Measurements from ENCODE around the gene ECM2. TPM values are rescaled to one million over a fixed set of nuclear protein-coding genes. Genes with fewer than 3 reads are reported as not detected.

Gene ECM2
- total and polyA plus RNA-seq, 2 donors, result 1.3 to 3.5 TPM

DNA sequence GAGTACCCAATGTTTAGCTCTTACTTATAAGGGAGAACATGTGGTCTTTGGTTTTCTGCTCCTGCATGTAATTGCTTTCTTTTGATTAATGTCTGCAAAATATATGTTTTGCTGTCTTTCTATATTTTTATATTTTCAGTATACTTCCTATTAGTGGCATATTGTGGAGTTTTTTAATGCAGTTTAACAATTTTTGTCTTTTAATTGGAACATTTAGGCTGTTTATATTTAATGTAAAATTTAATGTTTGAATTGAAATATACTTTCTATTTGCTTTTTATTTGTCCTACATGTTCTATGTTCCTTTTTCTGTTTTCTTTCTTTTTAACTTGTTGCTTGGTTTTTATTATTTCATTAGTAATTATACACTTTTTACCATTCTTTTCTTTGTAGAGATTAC lies 4.9 kb downstream of the ECM2 start:
- H3K27ac ChIP-seq (ENCODE audit: low read depth in 1 of 2, low read length in 1 of 2), result no peak overlapping the region
- no peak overlapping the region for H3K4me3 ChIP-seq (ENCODE audit: low read length in 2 of 2)
- H3K9me3 ChIP-seq (ENCODE audit: control insufficient read depth in 2 of 2, insufficient read depth in 1 of 2, low read length in 1 of 2), result no peaks in the 10 kb centered on the region
- no peak for DNase-seq (ENCODE audit: low read depth in 6 of 9, low spot score in 9 of 9)
- no peaks in the 10 kb centered on the region for H3K27me3 ChIP-seq (ENCODE audit: control insufficient read depth in 2 of 2, insufficient read depth in 1 of 2, low read length in 1 of 2)
- H3K4me1 ChIP-seq (ENCODE audit: control insufficient read depth in 2 of 2, insufficient read depth in 2 of 2, low read length in 2 of 2), result no peaks in the 10 kb centered on the region
- no peaks in the 10 kb centered on the region for H3K36me3 ChIP-seq (ENCODE audit: control insufficient read depth in 2 of 2, insufficient read depth in 2 of 2, low read length in 1 of 2)

DNA sequence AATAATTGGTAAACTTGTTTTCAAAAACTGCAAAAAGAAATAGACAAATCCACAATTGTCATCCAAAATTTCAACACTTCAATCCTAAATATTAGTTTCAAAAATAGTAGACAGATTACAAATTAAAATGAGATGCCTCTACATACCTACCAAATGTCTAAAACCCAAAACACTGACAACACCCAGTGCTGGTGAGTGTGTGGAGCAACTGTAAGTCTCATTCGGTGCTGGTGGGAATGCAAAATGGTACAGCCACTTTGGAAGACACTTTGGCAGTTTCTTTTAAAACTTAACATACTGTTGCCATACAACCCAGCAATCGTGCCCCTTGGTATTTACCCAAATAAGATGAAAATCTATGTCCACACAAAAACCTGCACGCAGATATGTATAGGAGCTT lies 6.7 kb downstream of the ECM2 start:
- no peak overlapping the region for H3K27ac ChIP-seq (ENCODE audit: low read depth in 1 of 2, low read length in 1 of 2)
- no peak for DNase-seq (ENCODE audit: low read depth in 6 of 9, low spot score in 9 of 9)
- no peaks in the 10 kb centered on the region for H3K36me3 ChIP-seq (ENCODE audit: control insufficient read depth in 2 of 2, insufficient read depth in 2 of 2, low read length in 1 of 2)
- H3K27me3 ChIP-seq (ENCODE audit: control insufficient read depth in 2 of 2, insufficient read depth in 1 of 2, low read length in 1 of 2), result no peaks in the 10 kb centered on the region
- H3K4me1 ChIP-seq (ENCODE audit: control insufficient read depth in 2 of 2, insufficient read depth in 2 of 2, low read length in 2 of 2), result no peaks in the 10 kb centered on the region
- H3K4me3 ChIP-seq (ENCODE audit: low read length in 2 of 2), result no peak overlapping the region
- H3K9me3 ChIP-seq (ENCODE audit: control insufficient read depth in 2 of 2, insufficient read depth in 1 of 2, low read length in 1 of 2), result no peaks in the 10 kb centered on the region
- WGBS, result 99% methylated on average over 3 of the region's 3 CpGs

DNA sequence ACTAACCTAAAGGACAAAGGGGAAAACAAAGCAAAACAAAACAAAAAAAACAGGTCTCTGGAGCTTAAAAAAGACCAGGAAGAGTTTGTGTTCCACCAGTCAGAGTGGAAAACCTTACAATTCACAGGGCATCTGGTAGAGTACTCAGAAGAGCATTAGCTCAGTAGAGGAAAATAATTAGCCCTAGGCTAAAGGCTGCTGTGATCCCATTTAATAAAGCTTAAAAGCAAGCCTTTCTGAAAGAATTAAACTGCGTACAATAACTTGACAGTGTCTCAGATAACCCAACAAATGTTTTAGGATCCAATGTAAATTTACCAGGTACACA lies 7.3 kb downstream of the ECM2 start:
- no peak for DNase-seq (ENCODE audit: low read depth in 6 of 9, low spot score in 9 of 9)
- no peak overlapping the region for H3K4me3 ChIP-seq (ENCODE audit: low read length in 2 of 2)
- H3K27me3 ChIP-seq (ENCODE audit: control insufficient read depth in 2 of 2, insufficient read depth in 1 of 2, low read length in 1 of 2), result no peaks in the 10 kb centered on the region
- 98% methylated on average over 1 of the region's 1 CpG for WGBS
- H3K9me3 ChIP-seq (ENCODE audit: control insufficient read depth in 2 of 2, insufficient read depth in 1 of 2, low read length in 1 of 2), result no peaks in the 10 kb centered on the region
- no peaks in the 10 kb centered on the region for H3K4me1 ChIP-seq (ENCODE audit: control insufficient read depth in 2 of 2, insufficient read depth in 2 of 2, low read length in 2 of 2)
- no peak overlapping the region for H3K27ac ChIP-seq (ENCODE audit: low read depth in 1 of 2, low read length in 1 of 2)
- H3K36me3 ChIP-seq (ENCODE audit: control insufficient read depth in 2 of 2, insufficient read depth in 2 of 2, low read length in 1 of 2), result no peaks in the 10 kb centered on the region

DNA sequence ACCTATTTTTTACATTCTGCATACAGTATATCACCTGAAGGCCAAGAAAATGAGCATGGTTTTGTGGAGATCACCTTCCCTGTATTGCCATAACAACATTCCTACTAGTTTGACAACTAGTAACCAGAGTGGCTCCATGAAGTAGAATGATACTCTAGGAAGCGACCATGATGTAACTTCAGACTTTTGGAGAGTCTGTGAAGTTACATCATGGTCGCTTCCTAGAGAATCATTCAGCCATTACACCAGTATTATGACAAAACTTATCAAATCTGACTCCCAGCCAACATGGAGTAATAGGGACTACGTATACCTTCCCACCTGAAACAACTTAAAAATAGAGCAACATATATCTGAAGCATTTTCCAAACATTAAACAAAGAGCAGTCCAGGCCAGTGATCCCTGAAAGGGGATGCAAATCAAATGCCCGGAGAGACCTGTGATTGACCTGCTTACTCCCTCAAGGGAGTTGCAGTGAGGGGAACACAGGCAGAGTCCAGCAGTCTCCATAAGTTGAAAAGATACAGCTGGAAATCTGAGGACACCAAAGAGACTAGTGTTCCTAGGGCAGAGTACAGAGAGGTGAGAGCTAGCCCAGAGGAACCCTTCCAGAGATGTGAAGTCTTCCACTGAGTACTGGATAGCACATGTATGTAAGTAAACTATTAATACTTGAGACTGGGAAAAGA lies 7.8 kb downstream of the ECM2 start:
- no peak for DNase-seq (ENCODE audit: low read depth in 6 of 9, low spot score in 9 of 9)
- H3K4me1 ChIP-seq (ENCODE audit: control insufficient read depth in 2 of 2, insufficient read depth in 2 of 2, low read length in 2 of 2), result no peaks in the 10 kb centered on the region
- whole genome bisulfite sequencing, result 98% methylated on average over 4 of the region's 4 CpGs
- H3K36me3 ChIP-seq (ENCODE audit: control insufficient read depth in 2 of 2, insufficient read depth in 2 of 2, low read length in 1 of 2), result no peaks in the 10 kb centered on the region
- H3K4me3 ChIP-seq (ENCODE audit: low read length in 2 of 2), result no peak overlapping the region
- no peaks in the 10 kb centered on the region for H3K27me3 ChIP-seq (ENCODE audit: control insufficient read depth in 2 of 2, insufficient read depth in 1 of 2, low read length in 1 of 2)
- H3K9me3 ChIP-seq (ENCODE audit: control insufficient read depth in 2 of 2, insufficient read depth in 1 of 2, low read length in 1 of 2), result no peaks in the 10 kb centered on the region
- H3K27ac ChIP-seq (ENCODE audit: low read depth in 1 of 2, low read length in 1 of 2), result no peak overlapping the region

DNA sequence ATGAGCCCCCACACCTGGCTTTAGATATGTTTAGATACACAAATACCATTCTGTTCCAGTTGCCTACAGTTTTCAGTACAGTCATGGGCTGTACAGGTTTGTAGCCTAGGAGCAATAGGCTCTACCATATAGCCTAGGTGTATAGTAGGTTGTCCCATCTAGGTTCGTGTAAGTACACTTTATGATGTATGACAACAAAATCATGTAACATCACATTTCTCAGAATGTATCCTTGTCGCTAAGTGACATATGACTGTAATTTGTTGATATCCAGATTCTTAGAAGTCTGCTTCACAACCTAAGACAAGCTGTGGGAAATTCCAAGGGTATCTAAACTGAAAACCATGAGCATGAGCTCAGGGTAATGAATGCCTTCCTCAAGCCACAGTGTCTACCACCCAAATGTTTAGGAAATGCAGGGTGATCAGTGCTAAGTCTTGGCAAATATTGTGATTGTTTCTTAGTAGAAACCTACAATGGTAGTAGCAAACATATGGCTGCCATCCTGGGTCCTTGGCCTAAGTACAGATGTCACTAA lies 8.4 kb downstream of the ECM2 start:
- no peak for DNase-seq (ENCODE audit: low read depth in 6 of 9, low spot score in 9 of 9)
- no peak overlapping the region for H3K27ac ChIP-seq (ENCODE audit: low read depth in 1 of 2, low read length in 1 of 2)
- WGBS, result 97% methylated on average over 2 of the region's 2 CpGs

DNA sequence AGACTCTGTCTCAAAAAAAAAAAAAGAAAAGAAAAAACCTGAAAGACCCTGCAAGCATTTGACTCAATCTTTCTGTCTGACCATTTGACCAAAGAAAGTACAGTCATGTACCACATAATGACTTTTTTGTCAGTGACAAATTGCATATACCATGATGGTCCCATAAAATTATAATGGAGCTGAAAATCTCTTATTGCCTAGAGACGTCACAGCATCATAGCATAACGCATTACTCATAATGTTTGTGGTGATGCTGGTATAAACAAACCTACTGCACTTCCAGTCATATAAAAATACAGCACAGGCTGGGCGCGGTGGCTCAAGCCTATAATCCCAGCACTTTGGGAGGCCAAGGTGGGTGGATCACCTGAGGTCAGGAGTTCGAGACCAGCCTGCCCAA lies 10.5 kb downstream of the ECM2 start:
- Histone ChIP-seq H3K9me3 (ENCODE audit: control insufficient read depth in 2 of 2, insufficient read depth in 1 of 2, low read length in 1 of 2) (no peaks in the 10 kb centered on the region), H3K27ac (ENCODE audit: low read depth in 1 of 2, low read length in 1 of 2) (no peak overlapping the region), H3K4me3 (ENCODE audit: low read length in 2 of 2) (no peak overlapping the region), H3K4me1 (ENCODE audit: control insufficient read depth in 2 of 2, insufficient read depth in 2 of 2, low read length in 2 of 2) (no peaks in the 10 kb centered on the region), H3K27me3 (ENCODE audit: control insufficient read depth in 2 of 2, insufficient read depth in 1 of 2, low read length in 1 of 2) (no peaks in the 10 kb centered on the region), H3K36me3 (ENCODE audit: control insufficient read depth in 2 of 2, insufficient read depth in 2 of 2, low read length in 1 of 2) (no peaks in the 10 kb centered on the region)
- no peak for DNase-seq (ENCODE audit: low read depth in 6 of 9, low spot score in 9 of 9)
- 97% methylated on average over 5 of the region's 5 CpGs for WGBS

More for the DNA sequence above, 8.4 kb downstream of the ECM2 start:
- Histone ChIP-seq H3K27me3 (ENCODE audit: control insufficient read depth in 2 of 2, insufficient read depth in 1 of 2, low read length in 1 of 2) (no peaks in the 10 kb centered on the region), H3K4me3 (ENCODE audit: low read length in 2 of 2) (no peak overlapping the region), H3K4me1 (ENCODE audit: control insufficient read depth in 2 of 2, insufficient read depth in 2 of 2, low read length in 2 of 2) (no peaks in the 10 kb centered on the region), H3K9me3 (ENCODE audit: control insufficient read depth in 2 of 2, insufficient read depth in 1 of 2, low read length in 1 of 2) (no peaks in the 10 kb centered on the region), H3K36me3 (ENCODE audit: control insufficient read depth in 2 of 2, insufficient read depth in 2 of 2, low read length in 1 of 2) (no peaks in the 10 kb centered on the region)

DNA sequence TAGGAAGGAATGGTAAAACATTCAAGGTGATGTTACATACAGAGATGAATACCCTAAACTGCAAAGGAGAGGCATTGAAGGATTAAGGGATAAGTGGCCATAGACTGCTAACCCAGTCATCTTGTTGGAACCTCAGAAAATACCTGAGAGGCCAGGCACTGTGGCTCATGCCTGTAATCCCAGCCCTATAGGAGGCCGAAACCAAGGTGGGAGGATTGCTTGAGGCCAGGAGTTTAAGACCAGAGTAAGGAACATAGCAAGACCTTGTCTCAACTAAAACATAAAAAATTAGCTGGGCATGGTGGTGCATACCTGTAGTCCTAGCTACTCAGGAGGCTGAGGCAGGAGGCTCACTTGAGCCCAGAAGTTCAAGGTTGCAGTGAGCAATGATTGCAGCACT lies 10.9 kb downstream of the ECM2 start:
- 98% methylated on average over 1 of the region's 1 CpG for WGBS
- DNase-seq (ENCODE audit: low read depth in 6 of 9, low spot score in 9 of 9), result no peak
- Histone ChIP-seq H3K4me1 (ENCODE audit: control insufficient read depth in 2 of 2, insufficient read depth in 2 of 2, low read length in 2 of 2) (no peaks in the 10 kb centered on the region), H3K27me3 (ENCODE audit: control insufficient read depth in 2 of 2, insufficient read depth in 1 of 2, low read length in 1 of 2) (no peaks in the 10 kb centered on the region), H3K27ac (ENCODE audit: low read depth in 1 of 2, low read length in 1 of 2) (no peak overlapping the region), H3K4me3 (ENCODE audit: low read length in 2 of 2) (no peak overlapping the region), H3K9me3 (ENCODE audit: control insufficient read depth in 2 of 2, insufficient read depth in 1 of 2, low read length in 1 of 2) (no peaks in the 10 kb centered on the region), H3K36me3 (ENCODE audit: control insufficient read depth in 2 of 2, insufficient read depth in 2 of 2, low read length in 1 of 2) (no peaks in the 10 kb centered on the region)

DNA sequence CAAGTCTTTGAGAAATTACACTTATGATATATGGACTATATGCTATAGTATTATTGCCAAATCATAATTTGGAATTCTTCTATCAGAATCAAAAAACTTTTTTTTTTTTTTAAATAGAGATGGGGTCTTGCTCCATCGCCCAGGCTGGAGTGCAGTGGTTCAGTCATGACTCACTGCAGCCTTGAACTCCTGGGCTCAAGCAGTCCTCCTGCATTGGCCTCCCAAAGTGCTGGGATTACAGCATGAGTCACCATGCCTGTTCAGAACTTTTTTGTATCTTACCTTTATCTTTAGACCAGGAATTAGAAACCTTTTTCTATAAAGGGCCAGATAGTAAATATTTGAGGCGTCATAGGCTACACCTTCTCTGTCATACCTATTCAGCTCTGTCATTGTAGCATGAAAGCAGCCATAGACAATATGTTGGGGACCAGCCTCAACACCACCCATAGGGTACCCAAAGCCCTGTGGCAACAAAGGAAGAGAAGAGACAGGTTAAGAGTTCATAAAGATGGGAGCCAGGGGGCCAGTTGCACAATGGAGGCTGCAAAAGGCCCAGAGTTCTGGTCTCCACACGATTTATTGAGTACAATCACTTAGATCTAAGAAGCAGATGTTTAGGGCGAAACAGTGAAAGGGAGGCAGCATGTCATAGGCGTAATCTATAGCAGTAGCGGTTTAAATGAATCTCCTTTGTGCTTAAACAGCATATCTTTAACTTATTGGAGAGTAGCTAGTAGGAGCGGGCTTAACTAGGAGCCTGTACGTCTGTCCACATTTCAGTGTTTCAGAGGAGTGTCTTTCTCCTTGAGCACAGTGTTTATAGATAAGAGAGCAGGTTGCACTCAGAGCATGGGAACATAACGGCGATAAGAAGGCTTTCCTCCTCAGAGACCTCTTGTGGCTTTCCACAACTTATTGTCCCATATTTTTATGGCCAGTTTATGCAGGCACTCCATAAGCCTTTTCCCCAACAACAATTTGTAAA lies 12.5 kb downstream of the ECM2 start:
- Histone ChIP-seq H3K4me3 (ENCODE audit: low read length in 2 of 2) (no peak overlapping the region), H3K27me3 (ENCODE audit: control insufficient read depth in 2 of 2, insufficient read depth in 1 of 2, low read length in 1 of 2) (no peaks in the 10 kb centered on the region), H3K4me1 (ENCODE audit: control insufficient read depth in 2 of 2, insufficient read depth in 2 of 2, low read length in 2 of 2) (no peaks in the 10 kb centered on the region), H3K9me3 (ENCODE audit: control insufficient read depth in 2 of 2, insufficient read depth in 1 of 2, low read length in 1 of 2) (no peaks in the 10 kb centered on the region), H3K36me3 (ENCODE audit: control insufficient read depth in 2 of 2, insufficient read depth in 2 of 2, low read length in 1 of 2) (no peaks in the 10 kb centered on the region), H3K27ac (ENCODE audit: low read depth in 1 of 2, low read length in 1 of 2) (no peak overlapping the region)
- 99% methylated on average over 10 of the region's 10 CpGs for WGBS
- no peak for DNase-seq (ENCODE audit: low read depth in 6 of 9, low spot score in 9 of 9)

DNA sequence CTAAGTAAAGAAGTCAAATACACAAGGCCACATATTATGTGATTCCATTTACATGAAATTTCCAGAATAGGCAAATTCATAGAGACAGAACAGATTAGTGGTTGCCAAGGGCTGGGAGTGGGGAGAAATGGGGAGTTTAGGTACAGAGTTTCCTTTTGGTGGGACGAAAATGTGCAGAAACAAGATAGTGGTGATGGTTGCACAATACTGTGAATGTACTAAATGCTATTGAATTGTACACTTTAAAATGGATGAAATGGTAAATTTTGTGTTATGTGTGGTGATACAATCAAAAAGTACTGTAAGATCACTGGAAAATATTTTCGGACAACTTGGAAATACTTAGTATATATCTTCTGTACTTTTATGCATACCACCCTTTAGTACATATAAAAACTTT lies 15.0 kb downstream of the ECM2 start:
- WGBS, result over 99% methylated on average over 2 of the region's 2 CpGs
- DNase-seq (ENCODE audit: low read depth in 6 of 9, low spot score in 9 of 9), result no peak
- no peak overlapping the region for H3K27ac ChIP-seq (ENCODE audit: low read depth in 1 of 2, low read length in 1 of 2)
- no peaks in the 10 kb centered on the region for H3K9me3 ChIP-seq (ENCODE audit: control insufficient read depth in 2 of 2, insufficient read depth in 1 of 2, low read length in 1 of 2)
- H3K36me3 ChIP-seq (ENCODE audit: control insufficient read depth in 2 of 2, insufficient read depth in 2 of 2, low read length in 1 of 2), result no peaks in the 10 kb centered on the region
- no peak overlapping the region for H3K4me3 ChIP-seq (ENCODE audit: low read length in 2 of 2)
- no peaks in the 10 kb centered on the region for H3K27me3 ChIP-seq (ENCODE audit: control insufficient read depth in 2 of 2, insufficient read depth in 1 of 2, low read length in 1 of 2)
- no peaks in the 10 kb centered on the region for H3K4me1 ChIP-seq (ENCODE audit: control insufficient read depth in 2 of 2, insufficient read depth in 2 of 2, low read length in 2 of 2)
